Mesendoderm (in vitro differentiated cells): ENCODE measurements around the gene HBQ1. TPM values are rescaled to one million over a fixed set of nuclear protein-coding genes. Genes with fewer than 3 reads are reported as not detected.
"Not testable (repeated sequence)": the region's sequence is repeated elsewhere in the genome, so short reads cannot be mapped to it uniquely, and the experiment has no call there.

Experiments
- DNase-seq: peaks from one replicate; pipeline ENCODE4 v3.0.0; 2013
- H2AK5ac ChIP-seq: 2 replicates; pipeline ENCODE4 v1.6.1; 2013; ENCODE audit warnings: low read length, inconsistent platforms
- H2BK120ac ChIP-seq: 2 replicates; pipeline ENCODE4 v1.6.1; 2013; ENCODE audit warnings: low read depth, mild to moderate bottlenecking, low read length, moderate library complexity, mixed read lengths
- H2BK15ac ChIP-seq: replicated peaks from 2 replicates; pipeline ENCODE4 v1.6.1; 2013; ENCODE audit warnings: low read depth, mild to moderate bottlenecking, moderate library complexity
- H2BK5ac ChIP-seq: 2 replicates; pipeline ENCODE4 v1.6.1; 2013; ENCODE audit warnings: low read length, inconsistent platforms
- H3K18ac ChIP-seq: 2 replicates; pipeline ENCODE4 v1.6.1; 2013; ENCODE audit warnings: mild to moderate bottlenecking, low read length, mixed read lengths
- H3K23ac ChIP-seq: one replicate; pipeline ENCODE4 v1.6.1; 2013; ENCODE audit warnings: low read length
- H3K27ac ChIP-seq: 2 replicates; pipeline ENCODE4 v1.5.1; 2013; ENCODE audit warnings: low read depth, mild to moderate bottlenecking, inconsistent platforms, low read length, moderate library complexity
- H3K27me3 ChIP-seq: 2 replicates; pipeline ENCODE4 v1.6.1; 2013; ENCODE audit warnings: low read length, control low read depth, mild to moderate bottlenecking, inconsistent platforms; ENCODE audit not compliant: insufficient read depth, poor library complexity
- H3K36me3 ChIP-seq: 2 replicates; pipeline ENCODE4 v1.6.1; 2013; ENCODE audit warnings: low read length, inconsistent platforms; ENCODE audit not compliant: control insufficient read depth, insufficient read depth
- H3K4ac ChIP-seq: one replicate; pipeline ENCODE4 v1.6.1; 2013; ENCODE audit warnings: low read depth, mild to moderate bottlenecking, low read length, moderate library complexity
- H3K4me1 ChIP-seq: 2 replicates; pipeline ENCODE4 v1.6.1; 2013; ENCODE audit warnings: low read depth, low read length, inconsistent platforms; ENCODE audit not compliant: control insufficient read depth
- H3K4me2 ChIP-seq: 2 replicates; pipeline ENCODE4 v1.6.1; 2013; ENCODE audit warnings: low read length
- H3K4me3 ChIP-seq: 2 replicates; pipeline ENCODE4 v1.5.1; 2013; ENCODE audit warnings: mild to moderate bottlenecking, low read length
- H3K56ac ChIP-seq: one replicate; pipeline ENCODE4 v1.6.1; 2013; ENCODE audit warnings: low read length
- H3K79me1 ChIP-seq: 2 replicates; pipeline ENCODE4 v1.6.1; 2013; ENCODE audit warnings: low read length, inconsistent platforms
- H3K79me2 ChIP-seq: 2 replicates; pipeline ENCODE4 v1.6.1; 2013; ENCODE audit warnings: mild to moderate bottlenecking, low read length; ENCODE audit not compliant: control insufficient read depth, insufficient read depth
- H3K9ac ChIP-seq: 2 replicates; pipeline ENCODE4 v1.6.1; 2013; ENCODE audit warnings: low read length, inconsistent platforms
- H4K5ac ChIP-seq: one replicate; pipeline ENCODE4 v1.6.1; 2013; ENCODE audit warnings: low read length
- H4K8ac ChIP-seq: one replicate; pipeline ENCODE4 v1.6.1; 2013; ENCODE audit warnings: low read depth, mild to moderate bottlenecking, control low read depth, low read length, moderate library complexity
- WGBS: extraction: QIAGEN DNeasy Blood & Tissue Kit; methylation state at CpG from one replicate; pipeline ENCODE4 v1.1.7; 2013; ENCODE audit warnings: low lambda C conversion rate, missing lambda C conversion rate; ENCODE audit not compliant: insufficient coverage; ENCODE audit errors: extremely low coverage; 5-methylcytosine and 5-hydroxymethylcytosine counted together
- small RNA-seq: library from polyadenylated mRNA; stranded (forward); fragments of <200 nt; extraction: miRNeasy Mini kit (QIAGEN cat#:217004); gene quantifications from one replicate; pipeline ENCODE3, GENCODE V24; 2013; ENCODE audit not compliant: insufficient read depth

HBQ1 gene

GRCh38 chr16:230351-230750 is 50.1 kb downstream of the HBQ1 start:
- H3K23ac ChIP-seq, H3K36me3 ChIP-seq, H2AK5ac ChIP-seq, H3K4me3 ChIP-seq, H2BK15ac ChIP-seq, H3K4me2 ChIP-seq, H3K27me3 ChIP-seq, H4K8ac ChIP-seq, H3K4ac ChIP-seq, H3K9ac ChIP-seq, H3K79me1 ChIP-seq, H3K56ac ChIP-seq, H2BK5ac ChIP-seq, DNase-seq, H2BK120ac ChIP-seq, H3K27ac ChIP-seq, H4K5ac ChIP-seq, H3K18ac ChIP-seq, H3K4me1 ChIP-seq: not testable (repeated sequence)
- H3K79me2 ChIP-seq, result peaks cover 31% of the 10 kb centered on the region
- WGBS, result no CpG with 5 or more reads among the region's 18 CpGs

Small RNAs within 50 kb of the gene (small RNA-seq; reads per million reads assigned to genes)
- gene RF00019, result not detected
